Measurements from ENCODE around the gene DBNL.
A peak's percentile ranks its signal among the peaks of the same experiment; 100 is the strongest.
"Not testable (repeated sequence)": the region's sequence is repeated elsewhere in the genome, so short reads cannot be mapped to it uniquely, and the experiment has no call there.

DBNL gene

DNA sequence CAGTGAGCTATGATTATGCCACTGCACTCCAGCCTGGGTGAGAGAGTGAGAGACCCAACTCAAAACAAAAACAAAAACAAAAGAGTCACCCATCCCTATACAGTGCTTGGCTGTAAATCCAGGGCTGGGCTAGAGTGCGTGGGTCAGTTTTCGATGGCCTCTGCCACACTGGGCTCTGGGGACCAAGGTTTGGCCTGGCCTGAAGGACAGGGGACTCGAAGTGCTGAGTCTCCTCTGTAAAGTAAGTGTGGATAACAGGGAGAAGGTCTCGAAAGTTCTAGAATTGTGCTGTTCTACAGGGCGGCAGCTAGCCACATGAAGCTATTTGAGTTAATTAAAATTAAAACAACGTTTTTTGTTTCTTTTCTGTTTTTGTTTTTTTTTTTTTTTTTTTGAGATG, 12.5 kb upstream of the DBNL start:
- H3K9me2 ChIP-seq (replicated peaks; ENCODE audit: insufficient read depth, low read length); H3K9ac ChIP-seq (ENCODE audit: low read length); H3K9me3 ChIP-seq (ENCODE audit: insufficient read depth, low read length); H2AFZ ChIP-seq (ENCODE audit: low read depth, low read length, severe bottlenecking); H3F3A ChIP-seq (ENCODE audit: insufficient read depth); H3K79me2 ChIP-seq (ENCODE audit: insufficient read depth, low read length); H3K27me3 ChIP-seq (ENCODE audit: low read length); H3K36me3 ChIP-seq (ENCODE audit: low read length); H3K4me3 ChIP-seq (ENCODE audit: insufficient read depth, low read length, poor library complexity, severe bottlenecking); H4K20me1 ChIP-seq (ENCODE audit: low read depth, low read length); H3K27ac ChIP-seq (ENCODE audit: low read depth, low read length); H3K4me2 ChIP-seq (ENCODE audit: low read depth, low read length, poor library complexity, severe bottlenecking): not testable (repeated sequence)

DNA sequence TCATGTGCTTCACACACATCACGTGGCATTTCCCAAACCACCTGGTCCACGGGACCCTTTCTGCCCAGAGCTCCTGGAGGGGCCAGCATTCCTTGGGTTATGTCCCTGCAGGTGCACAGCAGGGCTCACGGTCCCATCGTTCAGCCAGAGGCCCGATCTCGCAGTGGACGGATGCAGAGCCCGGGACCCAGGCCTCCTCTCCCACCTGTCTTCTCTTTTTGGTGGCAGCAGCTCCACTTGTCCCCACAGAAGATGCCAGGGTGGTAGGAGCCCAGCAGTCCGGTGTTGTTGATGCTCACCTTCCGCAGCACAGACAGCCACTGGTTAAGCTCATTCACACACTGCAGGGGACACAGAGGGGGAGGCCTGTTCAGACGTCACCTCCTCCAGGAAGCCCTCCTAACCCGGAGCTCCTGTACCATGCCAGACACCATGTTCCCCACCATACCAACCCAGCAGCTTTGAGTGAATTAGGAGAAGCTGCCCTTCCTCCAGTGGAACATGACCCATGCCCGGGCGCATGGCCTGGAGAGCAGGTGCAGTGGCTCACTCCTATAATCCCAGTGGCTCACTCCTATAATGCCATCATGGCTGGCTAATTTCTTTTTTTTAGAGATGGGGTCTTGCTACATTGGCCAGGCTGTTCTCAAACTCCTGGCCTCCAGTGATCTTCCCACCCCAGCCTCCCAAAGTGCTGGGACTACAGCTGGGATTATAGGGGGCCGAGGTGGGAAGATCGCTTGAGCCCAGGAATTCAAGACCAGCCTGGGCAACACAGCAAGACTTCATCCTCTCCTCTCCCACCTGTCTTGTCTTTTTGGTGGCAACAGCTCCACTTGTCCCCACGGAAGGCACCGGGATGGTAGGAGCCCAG, 10.3 kb upstream of the DBNL start:
- H3K9me2 ChIP-seq (replicated peaks; ENCODE audit: insufficient read depth, low read length): not testable (repeated sequence)

DNA sequence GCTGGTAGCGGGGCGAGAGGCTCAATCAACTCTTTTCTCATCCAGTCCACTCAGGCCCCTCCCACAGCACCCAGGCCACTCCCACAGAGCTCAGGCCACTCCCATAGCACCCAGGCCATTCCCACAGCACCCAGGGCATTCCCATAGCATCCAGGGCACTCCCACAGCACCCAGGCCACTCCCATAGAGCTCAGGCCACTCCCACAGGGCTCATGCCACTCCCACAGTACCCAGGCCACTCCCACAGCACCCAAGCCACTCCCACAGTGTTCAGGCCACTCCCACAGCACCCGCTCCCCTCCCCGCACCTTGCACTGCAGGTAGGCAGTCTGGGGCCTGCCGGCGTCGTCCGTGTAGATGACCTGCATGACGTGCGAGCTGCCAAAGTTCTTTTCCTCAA, 8.1 kb upstream of the DBNL start:
- H3K79me2 ChIP-seq (ENCODE audit: insufficient read depth, low read length); H3F3A ChIP-seq (ENCODE audit: insufficient read depth); H3K9me3 ChIP-seq (ENCODE audit: insufficient read depth, low read length); H4K20me1 ChIP-seq (ENCODE audit: low read depth, low read length); H3K27me3 ChIP-seq (ENCODE audit: low read length); H3K9me2 ChIP-seq (replicated peaks; ENCODE audit: insufficient read depth, low read length); H3K36me3 ChIP-seq (ENCODE audit: low read length); H3K4me3 ChIP-seq (ENCODE audit: insufficient read depth, low read length, poor library complexity, severe bottlenecking); H3K9ac ChIP-seq (ENCODE audit: low read length); H2AFZ ChIP-seq (ENCODE audit: low read depth, low read length, severe bottlenecking); H3K4me2 ChIP-seq (ENCODE audit: low read depth, low read length, poor library complexity, severe bottlenecking); H3K27ac ChIP-seq (ENCODE audit: low read depth, low read length): not testable (repeated sequence)

More for the DNA sequence above, 10.3 kb upstream of the DBNL start:
- H3K27me3 ChIP-seq (ENCODE audit: low read length); H3F3A ChIP-seq (ENCODE audit: insufficient read depth); H3K9me3 ChIP-seq (ENCODE audit: insufficient read depth, low read length); H4K20me1 ChIP-seq (ENCODE audit: low read depth, low read length); H3K36me3 ChIP-seq (ENCODE audit: low read length); H3K4me2 ChIP-seq (ENCODE audit: low read depth, low read length, poor library complexity, severe bottlenecking); H2AFZ ChIP-seq (ENCODE audit: low read depth, low read length, severe bottlenecking); H3K27ac ChIP-seq (ENCODE audit: low read depth, low read length); H3K4me3 ChIP-seq (ENCODE audit: insufficient read depth, low read length, poor library complexity, severe bottlenecking); H3K79me2 ChIP-seq (ENCODE audit: insufficient read depth, low read length); H3K9ac ChIP-seq (ENCODE audit: low read length): not testable (repeated sequence)

DNA sequence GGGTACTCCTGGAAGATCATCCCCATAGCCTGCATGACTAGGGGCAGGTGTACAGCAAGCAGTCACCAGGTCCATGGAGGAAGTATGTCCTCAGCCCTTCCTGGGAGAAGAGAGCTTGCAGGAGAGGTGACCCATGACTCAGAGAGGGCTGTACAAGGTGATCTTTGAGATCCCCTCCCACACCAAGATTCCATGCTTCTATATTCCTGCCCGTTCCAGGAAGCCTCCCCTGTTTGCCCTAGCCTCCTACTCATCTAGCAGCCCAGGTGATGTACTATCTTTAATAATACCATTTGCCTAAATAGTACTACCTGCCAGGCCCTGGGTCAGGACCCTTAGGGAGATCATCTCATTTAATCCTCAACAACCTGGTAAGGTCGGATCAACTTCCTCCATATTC, 6.6 kb upstream of the DBNL start:
- not testable (repeated sequence) for H4K20me1 ChIP-seq (ENCODE audit: low read depth, low read length); H3K27me3 ChIP-seq (ENCODE audit: low read length); H3K36me3 ChIP-seq (ENCODE audit: low read length); H3K27ac ChIP-seq (ENCODE audit: low read depth, low read length); H3K79me2 ChIP-seq (ENCODE audit: insufficient read depth, low read length); H3K4me3 ChIP-seq (ENCODE audit: insufficient read depth, low read length, poor library complexity, severe bottlenecking); H3K9me2 ChIP-seq (replicated peaks; ENCODE audit: insufficient read depth, low read length); H2AFZ ChIP-seq (ENCODE audit: low read depth, low read length, severe bottlenecking); H3F3A ChIP-seq (ENCODE audit: insufficient read depth); H3K9me3 ChIP-seq (ENCODE audit: insufficient read depth, low read length); H3K9ac ChIP-seq (ENCODE audit: low read length); H3K4me2 ChIP-seq (ENCODE audit: low read depth, low read length, poor library complexity, severe bottlenecking)

DNA sequence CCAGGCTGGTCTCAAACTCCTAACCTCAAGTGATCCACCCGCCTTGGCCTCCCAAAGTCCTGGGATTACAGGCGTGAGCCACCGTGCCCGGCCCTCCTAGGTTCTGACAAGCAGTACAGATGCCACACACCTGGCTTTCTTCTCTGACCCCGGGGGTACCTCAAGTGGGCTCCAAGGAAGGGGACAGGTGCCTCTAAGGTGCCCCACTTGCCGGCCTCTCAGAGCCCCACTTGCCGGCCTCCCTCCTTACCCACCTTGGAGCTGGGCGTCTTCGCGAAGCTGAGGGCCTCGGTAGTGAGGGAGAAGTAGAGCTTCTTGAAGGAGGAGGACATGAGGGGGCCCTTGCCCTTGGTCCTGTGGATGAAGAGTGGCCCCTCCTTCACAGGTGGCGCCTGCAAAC, 5.9 kb upstream of the DBNL start:
- not testable (repeated sequence) for H3K9me3 ChIP-seq (ENCODE audit: insufficient read depth, low read length); H3K27me3 ChIP-seq (ENCODE audit: low read length); H3K79me2 ChIP-seq (ENCODE audit: insufficient read depth, low read length); H3K36me3 ChIP-seq (ENCODE audit: low read length); H2AFZ ChIP-seq (ENCODE audit: low read depth, low read length, severe bottlenecking); H3F3A ChIP-seq (ENCODE audit: insufficient read depth); H3K9me2 ChIP-seq (replicated peaks; ENCODE audit: insufficient read depth, low read length); H3K4me3 ChIP-seq (ENCODE audit: insufficient read depth, low read length, poor library complexity, severe bottlenecking); H4K20me1 ChIP-seq (ENCODE audit: low read depth, low read length); H3K9ac ChIP-seq (ENCODE audit: low read length); H3K27ac ChIP-seq (ENCODE audit: low read depth, low read length); H3K4me2 ChIP-seq (ENCODE audit: low read depth, low read length, poor library complexity, severe bottlenecking)

DNA sequence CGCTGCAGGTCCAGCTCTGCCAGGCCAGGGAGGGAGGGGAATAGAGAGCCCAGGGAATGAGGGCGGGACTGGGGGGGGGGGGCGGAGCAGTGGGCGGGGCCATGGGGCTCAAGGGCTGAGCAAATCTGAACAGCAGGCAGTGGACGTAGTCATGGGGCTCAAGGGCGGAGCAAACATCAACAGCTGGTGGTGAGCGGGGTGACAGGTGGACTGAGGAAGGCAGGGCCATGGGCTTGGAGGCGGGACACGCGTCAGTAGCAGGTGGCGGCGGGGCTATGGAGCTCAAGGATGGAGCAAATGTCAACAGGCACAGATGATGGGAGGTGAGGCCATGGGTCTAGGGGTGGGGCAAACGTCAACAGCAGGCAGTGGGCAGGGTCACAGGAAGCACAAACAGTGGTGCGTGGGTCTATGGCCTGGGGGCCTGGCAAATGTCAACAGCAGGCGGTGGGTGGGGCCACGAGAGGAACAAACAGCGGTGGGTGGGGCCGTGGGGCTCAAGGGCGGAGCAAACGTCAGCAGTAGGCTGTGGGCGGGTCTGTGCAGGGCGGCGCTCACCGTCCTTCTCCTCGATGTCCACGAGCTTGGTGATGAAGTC, 5.4 kb upstream of the DBNL start:
- not testable (repeated sequence) for H3K4me3 ChIP-seq (ENCODE audit: insufficient read depth, low read length, poor library complexity, severe bottlenecking); H2AFZ ChIP-seq (ENCODE audit: low read depth, low read length, severe bottlenecking); H3K27me3 ChIP-seq (ENCODE audit: low read length); H3K9ac ChIP-seq (ENCODE audit: low read length); H3K9me2 ChIP-seq (replicated peaks; ENCODE audit: insufficient read depth, low read length); H3K79me2 ChIP-seq (ENCODE audit: insufficient read depth, low read length); H3K9me3 ChIP-seq (ENCODE audit: insufficient read depth, low read length); H3K36me3 ChIP-seq (ENCODE audit: low read length); H3K27ac ChIP-seq (ENCODE audit: low read depth, low read length); H4K20me1 ChIP-seq (ENCODE audit: low read depth, low read length)
- H3K4me2 ChIP-seq (ENCODE audit: low read depth, low read length, poor library complexity, severe bottlenecking): peak overlapping the region; percentile 28
- peaks cover 13% of the 10 kb centered on the region for H3F3A ChIP-seq (ENCODE audit: insufficient read depth)

DNA sequence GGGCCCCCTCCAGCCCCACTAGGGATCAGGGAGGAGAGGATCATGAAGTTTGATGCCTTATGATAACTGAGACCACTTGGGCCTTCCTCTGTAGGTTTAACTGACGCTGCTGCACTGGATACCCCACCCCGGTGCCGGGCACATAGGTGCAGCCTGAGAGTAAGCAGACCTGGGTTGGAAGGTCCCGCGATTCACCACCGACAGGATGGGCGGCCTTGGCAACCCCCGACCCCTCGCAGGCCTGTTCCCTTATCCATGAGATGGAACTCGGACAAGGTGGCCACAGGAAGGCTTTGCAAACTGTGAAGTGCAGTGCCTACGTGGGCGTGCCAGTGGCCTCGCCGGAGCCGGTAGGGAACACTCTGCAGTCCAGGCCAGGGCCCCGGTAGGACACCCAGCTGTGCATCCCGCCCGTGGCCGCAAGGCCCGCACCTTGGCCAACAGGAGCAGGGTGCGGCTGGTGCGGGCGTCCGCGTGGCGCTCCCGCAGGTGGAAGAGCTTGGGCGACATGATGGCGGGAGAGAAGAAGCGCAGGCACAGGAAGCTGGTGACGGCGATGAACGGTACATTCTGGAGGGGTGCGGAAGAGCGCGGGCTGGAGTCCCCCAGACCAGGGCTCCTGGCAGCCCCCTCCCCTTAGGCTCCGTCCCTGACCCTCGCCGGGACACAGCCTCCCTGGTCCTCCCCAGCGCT, 4.6 kb upstream of the DBNL start:
- not testable (repeated sequence) for H3K27me3 ChIP-seq (ENCODE audit: low read length); H3K9me3 ChIP-seq (ENCODE audit: insufficient read depth, low read length); H3K9me2 ChIP-seq (replicated peaks; ENCODE audit: insufficient read depth, low read length); H3K36me3 ChIP-seq (ENCODE audit: low read length); H3K79me2 ChIP-seq (ENCODE audit: insufficient read depth, low read length); H4K20me1 ChIP-seq (ENCODE audit: low read depth, low read length)
- H3F3A ChIP-seq (ENCODE audit: insufficient read depth): peaks cover 15% of the 10 kb centered on the region
- H3K27ac ChIP-seq (ENCODE audit: low read depth, low read length): peak overlapping the region; percentile 47; the same call in 1 of the 2 replicates
- peak overlapping the region; percentile 70 for H2AFZ ChIP-seq (ENCODE audit: low read depth, low read length, severe bottlenecking)
- H3K4me3 ChIP-seq (ENCODE audit: insufficient read depth, low read length, poor library complexity, severe bottlenecking): peak overlapping the region; percentile 44
- peak overlapping the region; percentile 55 for H3K4me2 ChIP-seq (ENCODE audit: low read depth, low read length, poor library complexity, severe bottlenecking)
- peak overlapping the region; percentile 53 for H3K9ac ChIP-seq (ENCODE audit: low read length)

Measured in SU-DHL-6 (cell line).